Astrocyte of the cerebellum (primary cell): Measurements from ENCODE around the gene NKAPD1.
A peak's percentile ranks its signal among the peaks of the same experiment; 100 is the strongest.
"Not testable (repeated sequence)": the region's sequence is repeated elsewhere in the genome, so short reads cannot be mapped to it uniquely, and the experiment has no call there.

Experiments used
- DNase-seq: peaks from one replicate; pipeline ENCODE4 v3.0.0-alpha.2; 2011; ENCODE audit warnings: low read depth
- H3K4me3 ChIP-seq: 2 replicates; pipeline ENCODE4 v1.5.1; 2011; ENCODE audit warnings: mild to moderate bottlenecking, low read depth, low read length, moderate library complexity
- in situ Hi-C: cut with HindIII; loops from 2 replicates; pipeline ENCODE4 v1.10.0; 2017; ENCODE audit warnings: low sequenced_read_pairs
- TF ChIP-seq, protein P1 (sequence below): IDR thresholded peaks from 2 replicates; pipeline ENCODE4 v1.5.1; 2012; ENCODE audit warnings: low read length, low read depth, moderate library complexity, mild to moderate bottlenecking; ENCODE audit errors: missing control alignments

The NKAPD1 gene, protein sequence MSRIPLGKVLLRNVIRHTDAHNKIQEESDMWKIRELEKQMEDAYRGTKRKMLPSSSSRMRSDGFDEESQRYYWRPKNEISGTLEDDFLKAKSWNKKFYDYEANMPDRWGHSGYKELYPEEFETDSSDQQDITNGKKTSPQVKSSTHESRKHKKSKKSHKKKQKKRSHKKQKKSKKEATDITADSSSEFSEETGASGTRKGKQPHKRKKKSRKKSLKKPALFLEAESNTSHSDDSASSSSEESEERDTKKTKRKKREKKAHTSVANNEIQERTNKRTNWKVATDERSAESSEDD

GRCh38 chr11:112073941-112074811 is at the start of gene NKAPD1, which contains the start of gene PIH1D2:
Gene NKAPD1 (plus strand): TSS chr11:112074299. CDS start chr11:112075575, 1,276 bp downstream.
Gene PIH1D2 (minus strand): TSS chr11:112074017. CDS start chr11:112073174, 843 bp downstream.
- in situ Hi-C loops: no loop called here
- TF ChIP-seq, protein P1, sequence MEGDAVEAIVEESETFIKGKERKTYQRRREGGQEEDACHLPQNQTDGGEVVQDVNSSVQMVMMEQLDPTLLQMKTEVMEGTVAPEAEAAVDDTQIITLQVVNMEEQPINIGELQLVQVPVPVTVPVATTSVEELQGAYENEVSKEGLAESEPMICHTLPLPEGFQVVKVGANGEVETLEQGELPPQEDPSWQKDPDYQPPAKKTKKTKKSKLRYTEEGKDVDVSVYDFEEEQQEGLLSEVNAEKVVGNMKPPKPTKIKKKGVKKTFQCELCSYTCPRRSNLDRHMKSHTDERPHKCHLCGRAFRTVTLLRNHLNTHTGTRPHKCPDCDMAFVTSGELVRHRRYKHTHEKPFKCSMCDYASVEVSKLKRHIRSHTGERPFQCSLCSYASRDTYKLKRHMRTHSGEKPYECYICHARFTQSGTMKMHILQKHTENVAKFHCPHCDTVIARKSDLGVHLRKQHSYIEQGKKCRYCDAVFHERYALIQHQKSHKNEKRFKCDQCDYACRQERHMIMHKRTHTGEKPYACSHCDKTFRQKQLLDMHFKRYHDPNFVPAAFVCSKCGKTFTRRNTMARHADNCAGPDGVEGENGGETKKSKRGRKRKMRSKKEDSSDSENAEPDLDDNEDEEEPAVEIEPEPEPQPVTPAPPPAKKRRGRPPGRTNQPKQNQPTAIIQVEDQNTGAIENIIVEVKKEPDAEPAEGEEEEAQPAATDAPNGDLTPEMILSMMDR: peak; percentile 24
- peak; percentile 85 for DNase-seq
- peak within 1 kb of the TSS; percentile 99 for H3K4me3 ChIP-seq

DNA sequence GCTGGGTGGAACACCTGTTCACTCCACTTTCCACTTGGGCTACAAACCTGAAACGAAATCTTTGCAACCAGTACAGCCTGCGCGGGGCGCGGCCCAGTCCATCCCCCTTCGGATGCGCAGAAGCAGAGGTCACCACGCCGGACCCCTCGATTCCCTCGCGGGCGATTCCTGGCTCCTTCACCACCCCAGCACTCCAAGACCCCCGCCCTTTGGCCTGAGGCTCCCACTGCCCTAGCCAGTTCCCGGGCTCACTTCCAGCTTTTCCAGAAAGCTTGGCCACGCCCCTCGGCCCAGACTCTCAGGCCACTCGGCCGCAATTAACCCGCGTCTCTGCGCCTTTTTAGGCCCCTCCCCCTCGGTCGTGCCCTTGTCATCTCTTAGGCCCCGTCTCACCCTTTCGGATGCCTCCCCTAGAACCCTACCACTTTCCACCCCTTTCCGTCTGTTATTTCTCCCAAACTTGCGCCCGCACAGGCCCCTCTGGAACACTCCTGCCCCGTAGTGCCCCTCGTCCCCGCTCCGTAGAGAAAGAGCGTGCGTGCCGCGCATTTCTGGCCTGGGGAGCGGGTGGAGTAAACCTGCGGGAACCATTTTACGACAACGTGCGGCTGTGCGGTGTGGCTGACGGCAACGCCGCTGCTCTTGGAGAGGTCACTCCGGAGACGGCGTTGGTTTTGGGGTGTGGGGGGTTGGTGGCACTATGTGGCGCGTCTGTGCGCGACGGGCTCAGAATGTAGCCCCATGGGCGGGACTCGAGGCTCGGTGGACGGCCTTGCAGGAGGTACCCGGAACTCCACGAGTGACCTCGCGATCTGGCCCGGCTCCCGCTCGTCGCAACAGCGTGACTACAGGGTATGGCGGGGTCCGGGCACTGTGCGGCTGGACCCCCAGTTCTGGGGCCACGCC is 49.1 kb upstream of the NKAPD1 start, which contains the start of gene DLAT:
DLAT (plus strand) TSS at position 636 of the 906 bp plus-strand sequence; CDS start at position 701, 65 bp downstream.
- peak; percentile 23 for DNase-seq
- H3K4me3 ChIP-seq: peak within 1 kb of the TSS; percentile 62
- in situ Hi-C loops: loop anchor here (5.0 kb wide), 1 partner anchor 32 kb away; no protein-coding TSS in a partner anchor
- TF ChIP-seq, protein P1: no peak

- in situ Hi-C loops: no loop called here
- no peak for DNase-seq
- peak overlapping the region; percentile 62 for H3K4me3 ChIP-seq
- TF ChIP-seq, protein P1: no peak
Measured at GRCh38 chr11:112025707-112026106, 48.4 kb upstream of the NKAPD1 start.

DNA sequence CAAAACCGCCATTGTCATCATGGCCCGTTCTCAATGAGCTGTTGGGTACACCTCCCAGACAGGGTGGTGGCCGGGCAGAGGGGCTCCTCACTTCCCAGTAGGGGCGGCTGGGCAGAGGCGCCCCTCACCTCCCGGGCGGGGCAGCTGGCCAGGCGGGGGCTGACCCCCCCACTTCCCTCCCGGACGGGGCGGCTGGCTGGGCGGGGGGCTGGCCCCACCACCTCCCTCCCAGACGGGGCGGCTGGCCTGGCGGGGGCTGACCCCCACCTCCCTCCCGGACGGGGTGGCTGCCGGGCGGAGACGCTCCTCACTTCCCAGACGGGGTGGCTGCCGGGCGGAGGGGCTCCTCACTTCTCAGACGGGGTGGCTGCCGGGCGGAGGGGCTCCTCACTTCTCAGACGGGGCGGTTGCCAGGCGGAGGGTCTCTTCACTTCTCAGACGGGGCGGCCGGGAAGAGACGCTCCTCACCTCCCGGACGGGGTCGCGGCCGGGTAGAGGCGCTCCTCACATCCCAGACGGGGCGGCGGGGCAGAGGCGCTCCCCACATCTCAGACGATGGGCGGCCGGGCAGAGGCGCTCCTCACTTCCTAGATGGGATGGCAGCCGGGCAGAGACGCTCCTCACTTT is 47.2 kb upstream of the NKAPD1 start:
- in situ Hi-C loops, H3K4me3 ChIP-seq, DNase-seq: not testable (repeated sequence)

GRCh38 chr11:112029460-112029859 is 44.6 kb upstream of the NKAPD1 start:
- DNase-seq: no peak
- no peak overlapping the region for H3K4me3 ChIP-seq
- TF ChIP-seq, protein P1: no peak
- in situ Hi-C loops: no loop called here

- no peak overlapping the region for H3K4me3 ChIP-seq
- in situ Hi-C loops: no loop called here
- DNase-seq: no peak
- TF ChIP-seq, protein P1: no peak
Measured at GRCh38 chr11:112033902-112034301, 40.2 kb upstream of the NKAPD1 start.
